ENCODE data around the gene ST6GALNAC1.

Gene ST6GALNAC1

GRCh38 chr17:76685366-76685765 lies 41.8 kb upstream of the ST6GALNAC1 start:
- Histone ChIP-seq H3K4me3 (ENCODE audit: insufficient read depth, low read depth, low read length) (no peak overlapping the region), H3K9me3 (ENCODE audit: control insufficient read depth, low read length) (no peaks in the 10 kb centered on the region), H3K27ac (ENCODE audit: insufficient read depth, low read depth, low read length, poor library complexity, severe bottlenecking) (no peak overlapping the region), H3K27me3 (ENCODE audit: control insufficient read depth, insufficient read depth, low read length, poor library complexity, severe bottlenecking) (no peaks in the 10 kb centered on the region), H3K36me3 (ENCODE audit: control insufficient read depth, insufficient read depth, low read length) (no peaks in the 10 kb centered on the region), H3K4me1 (ENCODE audit: control insufficient read depth, insufficient read depth, low read length) (peaks cover 18% of the 10 kb centered on the region)
- 90 to 91% methylated on average over 12 of the region's 12 CpGs for WGBS, 2 experiments

- Histone ChIP-seq H3K4me1 (ENCODE audit: control insufficient read depth, insufficient read depth, low read length) (peaks cover 18% of the 10 kb centered on the region), H3K27me3 (ENCODE audit: control insufficient read depth, insufficient read depth, low read length, poor library complexity, severe bottlenecking) (no peaks in the 10 kb centered on the region), H3K36me3 (ENCODE audit: control insufficient read depth, insufficient read depth, low read length) (no peaks in the 10 kb centered on the region), H3K9me3 (ENCODE audit: control insufficient read depth, low read length) (no peaks in the 10 kb centered on the region), H3K4me3 (ENCODE audit: insufficient read depth, low read depth, low read length) (no peak overlapping the region), H3K27ac (ENCODE audit: insufficient read depth, low read depth, low read length, poor library complexity, severe bottlenecking) (no peak overlapping the region)
- WGBS, 2 experiments, result 90 to 94% methylated on average over 7 of the region's 7 CpGs
Observed at GRCh38 chr17:76684756-76685155, 41.2 kb upstream of the ST6GALNAC1 start.

GRCh38 chr17:76683921-76684745 lies 40.6 kb upstream of the ST6GALNAC1 start:
- no peaks in the 10 kb centered on the region for H3K36me3 ChIP-seq (ENCODE audit: control insufficient read depth, insufficient read depth, low read length)
- no peak overlapping the region for H3K4me3 ChIP-seq (ENCODE audit: insufficient read depth, low read depth, low read length)
- H3K27me3 ChIP-seq (ENCODE audit: control insufficient read depth, insufficient read depth, low read length, poor library complexity, severe bottlenecking), result no peaks in the 10 kb centered on the region
- H3K4me1 ChIP-seq (ENCODE audit: control insufficient read depth, insufficient read depth, low read length), result peaks cover 18% of the 10 kb centered on the region
- no peak overlapping the region for H3K27ac ChIP-seq (ENCODE audit: insufficient read depth, low read depth, low read length, poor library complexity, severe bottlenecking)
- 90% methylated on average over 25 of the region's 25 CpGs for WGBS, 2 experiments
- no peaks in the 10 kb centered on the region for H3K9me3 ChIP-seq (ENCODE audit: control insufficient read depth, low read length)

- no peak overlapping the region for H3K4me3 ChIP-seq (ENCODE audit: insufficient read depth, low read depth, low read length)
- H3K9me3 ChIP-seq (ENCODE audit: control insufficient read depth, low read length), result no peaks in the 10 kb centered on the region
- no peaks in the 10 kb centered on the region for H3K27me3 ChIP-seq (ENCODE audit: control insufficient read depth, insufficient read depth, low read length, poor library complexity, severe bottlenecking)
- 74 to 77% methylated on average over 18 of the region's 18 CpGs for WGBS, 2 experiments
- H3K27ac ChIP-seq (ENCODE audit: insufficient read depth, low read depth, low read length, poor library complexity, severe bottlenecking), result no peak overlapping the region
- peaks cover 18% of the 10 kb centered on the region for H3K4me1 ChIP-seq (ENCODE audit: control insufficient read depth, insufficient read depth, low read length)
- no peaks in the 10 kb centered on the region for H3K36me3 ChIP-seq (ENCODE audit: control insufficient read depth, insufficient read depth, low read length)
Observed at GRCh38 chr17:76683011-76683755, 39.6 kb upstream of the ST6GALNAC1 start.

GRCh38 chr17:76682296-76682695 lies 38.7 kb upstream of the ST6GALNAC1 start:
- no peak overlapping the region for H3K4me3 ChIP-seq (ENCODE audit: insufficient read depth, low read depth, low read length)
- no peaks in the 10 kb centered on the region for H3K27me3 ChIP-seq (ENCODE audit: control insufficient read depth, insufficient read depth, low read length, poor library complexity, severe bottlenecking)
- no peak overlapping the region for H3K27ac ChIP-seq (ENCODE audit: insufficient read depth, low read depth, low read length, poor library complexity, severe bottlenecking)
- peaks cover 18% of the 10 kb centered on the region for H3K4me1 ChIP-seq (ENCODE audit: control insufficient read depth, insufficient read depth, low read length)
- no peaks in the 10 kb centered on the region for H3K9me3 ChIP-seq (ENCODE audit: control insufficient read depth, low read length)
- no peaks in the 10 kb centered on the region for H3K36me3 ChIP-seq (ENCODE audit: control insufficient read depth, insufficient read depth, low read length)
- WGBS, 2 experiments, result 95 to 96% methylated on average over 12 of the region's 12 CpGs

- Histone ChIP-seq H3K27me3 (ENCODE audit: control insufficient read depth, insufficient read depth, low read length, poor library complexity, severe bottlenecking) (no peaks in the 10 kb centered on the region), H3K36me3 (ENCODE audit: control insufficient read depth, insufficient read depth, low read length) (no peaks in the 10 kb centered on the region), H3K4me1 (ENCODE audit: control insufficient read depth, insufficient read depth, low read length) (peaks cover 18% of the 10 kb centered on the region), H3K9me3 (ENCODE audit: control insufficient read depth, low read length) (no peaks in the 10 kb centered on the region), H3K4me3 (ENCODE audit: insufficient read depth, low read depth, low read length) (no peak overlapping the region), H3K27ac (ENCODE audit: insufficient read depth, low read depth, low read length, poor library complexity, severe bottlenecking) (no peak overlapping the region)
- WGBS, 2 experiments, result 68% methylated on average over 16 of the region's 16 CpGs
Observed at GRCh38 chr17:76681222-76682137, 37.9 kb upstream of the ST6GALNAC1 start.

GRCh38 chr17:76679239-76679638 lies 35.7 kb upstream of the ST6GALNAC1 start:
- Histone ChIP-seq H3K27ac (ENCODE audit: insufficient read depth, low read depth, low read length, poor library complexity, severe bottlenecking) (no peak overlapping the region), H3K27me3 (ENCODE audit: control insufficient read depth, insufficient read depth, low read length, poor library complexity, severe bottlenecking) (no peaks in the 10 kb centered on the region), H3K9me3 (ENCODE audit: control insufficient read depth, low read length) (no peaks in the 10 kb centered on the region), H3K4me1 (ENCODE audit: control insufficient read depth, insufficient read depth, low read length) (peaks cover 13% of the 10 kb centered on the region), H3K36me3 (ENCODE audit: control insufficient read depth, insufficient read depth, low read length) (no peaks in the 10 kb centered on the region), H3K4me3 (ENCODE audit: insufficient read depth, low read depth, low read length) (no peak overlapping the region)
- 81 to 91% methylated on average over 1 of the region's 1 CpG for WGBS, 2 experiments

GRCh38 chr17:76678330-76678729 lies 34.8 kb upstream of the ST6GALNAC1 start:
- Histone ChIP-seq H3K36me3 (ENCODE audit: control insufficient read depth, insufficient read depth, low read length) (no peaks in the 10 kb centered on the region), H3K9me3 (ENCODE audit: control insufficient read depth, low read length) (no peaks in the 10 kb centered on the region), H3K4me1 (ENCODE audit: control insufficient read depth, insufficient read depth, low read length) (peaks cover 4% of the 10 kb centered on the region), H3K4me3 (ENCODE audit: insufficient read depth, low read depth, low read length) (no peak overlapping the region), H3K27me3 (ENCODE audit: control insufficient read depth, insufficient read depth, low read length, poor library complexity, severe bottlenecking) (no peaks in the 10 kb centered on the region), H3K27ac (ENCODE audit: insufficient read depth, low read depth, low read length, poor library complexity, severe bottlenecking) (no peak overlapping the region)
- 83 to 86% methylated on average over 12 of the region's 12 CpGs for WGBS, 2 experiments

- H3K27me3 ChIP-seq (ENCODE audit: control insufficient read depth, insufficient read depth, low read length, poor library complexity, severe bottlenecking), result no peaks in the 10 kb centered on the region
- 94 to 95% methylated on average over 16 of the region's 16 CpGs for WGBS, 2 experiments
- no peak overlapping the region for H3K27ac ChIP-seq (ENCODE audit: insufficient read depth, low read depth, low read length, poor library complexity, severe bottlenecking)
- no peaks in the 10 kb centered on the region for H3K36me3 ChIP-seq (ENCODE audit: control insufficient read depth, insufficient read depth, low read length)
- H3K4me3 ChIP-seq (ENCODE audit: insufficient read depth, low read depth, low read length), result no peak overlapping the region
- no peaks in the 10 kb centered on the region for H3K4me1 ChIP-seq (ENCODE audit: control insufficient read depth, insufficient read depth, low read length)
- H3K9me3 ChIP-seq (ENCODE audit: control insufficient read depth, low read length), result no peaks in the 10 kb centered on the region
Observed at GRCh38 chr17:76677406-76677805, 33.8 kb upstream of the ST6GALNAC1 start.

Measured in ectodermal cell (in vitro differentiated cells).